Lung (tissue), 12 donors: ENCODE results near the gene CDKL5. TPM values are rescaled to one million over a fixed set of nuclear protein-coding genes. Genes with fewer than 3 reads are reported as not detected.

Experiments
- ATAC-seq: fragments of 200-7000 bp; cut with Tn5 transposase; one replicate; pipeline ENCODE4 v1.9.1; 2020; ENCODE audit warnings: moderate number of reproducible peaks; ENCODE audit not compliant: insufficient read depth, low FRiP score
- DNase-seq, 3 donors: peaks; one replicate each; pipeline ENCODE4 v3.0.0-alpha.2; 2013 to 2017
- H3K27ac ChIP-seq, 2 donors: one replicate each; pipeline ENCODE4 v1.5.1; 2013; ENCODE audit warnings: mild to moderate bottlenecking in 2 of 2, moderate library complexity in 2 of 2, control low read depth in 1 of 2, inconsistent platforms in 1 of 2, low read depth in 1 of 2, low read length in 1 of 2
- H3K27me3 ChIP-seq, 3 donors: one replicate each; pipeline ENCODE4 v1.5.1; 2013; ENCODE audit warnings: low read length in 2 of 3; ENCODE audit not compliant: control insufficient read depth in 3 of 3, insufficient read depth in 3 of 3
- H3K36me3 ChIP-seq, 4 donors: one replicate each; pipeline ENCODE4 v1.5.1; 2013; ENCODE audit warnings: low read length in 4 of 4, mild to moderate bottlenecking in 1 of 4, moderate library complexity in 1 of 4; ENCODE audit not compliant: control insufficient read depth in 4 of 4, insufficient read depth in 4 of 4
- H3K4me1 ChIP-seq, 5 donors: one replicate each; pipeline ENCODE4 v1.5.1; 2013; ENCODE audit warnings: low read length in 5 of 5, mild to moderate bottlenecking in 2 of 5, moderate library complexity in 1 of 5; ENCODE audit not compliant: control insufficient read depth in 5 of 5, insufficient read depth in 5 of 5
- H3K4me3 ChIP-seq: one replicate; pipeline ENCODE4 v1.5.1; 2013; ENCODE audit warnings: mild to moderate bottlenecking, control low read depth, moderate library complexity
- H3K9ac ChIP-seq, 2 donors: one replicate each; pipeline ENCODE4 v1.5.1; 2013; ENCODE audit warnings: low read length in 2 of 2, control low read depth in 1 of 2; ENCODE audit not compliant: insufficient read depth in 1 of 2
- H3K9me3 ChIP-seq, 4 donors: one replicate each; pipeline ENCODE4 v1.5.1; 2013; ENCODE audit warnings: low read length in 3 of 4, mild to moderate bottlenecking in 1 of 4, moderate library complexity in 1 of 4; ENCODE audit not compliant: control insufficient read depth in 4 of 4, insufficient read depth in 3 of 4
- CTCF ChIP-seq: IDR thresholded peaks from 2 replicates; pipeline ENCODE4 v1.5.1; 2012; ENCODE audit warnings: mild to moderate bottlenecking; ENCODE audit errors: control extremely low read depth, extremely low read depth
- WGBS, 2 donors: extraction: QIAGEN DNeasy Blood & Tissue Kit; methylation state at CpG; one replicate each; pipeline ENCODE4 v1.1.7; 2013; 5-methylcytosine and 5-hydroxymethylcytosine counted together
- polyA plus RNA-seq, 2 donors: library from polyadenylated mRNA; stranded (reverse); fragments of 200-250 nt; gene quantifications; one replicate each; pipeline ENCODE4 v1.2.1, GENCODE V29; 2013
- total RNA-seq, 2 donors: library from RNA; depleted of rRNA in 1 of 2; stranded (reverse); fragments of >200 nt in 1 of 2; gene quantifications; one replicate each; pipeline ENCODE4 v1.2.1, GENCODE V29; 2014 to 2021
- donor health status: control.
- donor health status: control.
- donor health status: Bipolar disorder and iron deficiency.
- donor health status: healthy.
- donor health status: DM: yes; HTN: yes; CAD: no.

Gene CDKL5
- total and polyA plus RNA-seq, 4 donors: 3.2 to 37.3 (median 16.3) TPM

GRCh38 chrX:18652636-18653035 lies 227.2 kb downstream of the CDKL5 start:
- no peak for TF ChIP-seq CTCF
- Histone ChIP-seq H3K27me3 (no peaks in the 10 kb centered on the region), H3K27ac (no peak overlapping the region), H3K4me1 (peaks cover 0 to 2% (median 0%) of the 10 kb centered on the region in 5 donors), H3K4me3 (no peak overlapping the region), H3K9ac (no peak overlapping the region), H3K36me3 (no peaks in the 10 kb centered on the region), H3K9me3 (no peaks in the 10 kb centered on the region)
- ATAC-seq (no peak), DNase-seq (no peak)

- H3K9me3 ChIP-seq: no peaks in the 10 kb centered on the region
- H3K4me3 ChIP-seq: no peak overlapping the region
- WGBS, 2 donors: 43 to 64% methylated on average over 5 of the region's 5 CpGs
- H3K9ac ChIP-seq: no peak overlapping the region
- no peak for ATAC-seq
- H3K27me3 ChIP-seq: no peaks in the 10 kb centered on the region
- H3K4me1 ChIP-seq: peaks cover 0 to 2% (median 0%) of the 10 kb centered on the region in 5 donors
- H3K27ac ChIP-seq: no peak overlapping the region
- no peak for TF ChIP-seq CTCF
- H3K36me3 ChIP-seq: no peaks in the 10 kb centered on the region
- DNase-seq: peak in 1 of 3 donors; percentile 27
Measured at GRCh38 chrX:18654875-18655836, 229.7 kb downstream of the CDKL5 start.

- DNase-seq (no peak), ATAC-seq (no peak)
- TF ChIP-seq CTCF: no peak
- H3K4me1 ChIP-seq: no peaks in the 10 kb centered on the region
- no peaks in the 10 kb centered on the region for H3K9me3 ChIP-seq
- H3K4me3 ChIP-seq: no peak overlapping the region
- H3K27ac ChIP-seq: no peak overlapping the region
- H3K27me3 ChIP-seq: no peaks in the 10 kb centered on the region
- 83 to 98% methylated on average over 12 of the region's 12 CpGs for WGBS, 2 donors
- H3K9ac ChIP-seq: no peak overlapping the region
- no peaks in the 10 kb centered on the region for H3K36me3 ChIP-seq
Measured at GRCh38 chrX:18661273-18661672, 235.9 kb downstream of the CDKL5 start.
